ENCODE results near the gene KRTAP9-9.
"Not testable (repeated sequence)": the region's sequence is repeated elsewhere in the genome, so short reads cannot be mapped to it uniquely, and the experiment has no call there.

The KRTAP9-9 gene

GRCh38 chr17:41255381-41256290 is at the start of gene KRTAP9-9:
TSS of gene KRTAP9-9 (plus strand) at chr17:41255384.
- DNase-seq: not testable (repeated sequence)

GRCh38 chr17:41211845-41212466 is 43.2 kb upstream of the KRTAP9-9 start:
- DNase-seq: no peak

GRCh38 chr17:41212524-41213169 is 42.5 kb upstream of the KRTAP9-9 start:
- no peak for DNase-seq

GRCh38 chr17:41215681-41216080 is 39.5 kb upstream of the KRTAP9-9 start:
- DNase-seq: no peak

- no peak for DNase-seq
These were observed 31.4 kb upstream of the KRTAP9-9 start for GRCh38 chr17:41223821-41224220.

DNA sequence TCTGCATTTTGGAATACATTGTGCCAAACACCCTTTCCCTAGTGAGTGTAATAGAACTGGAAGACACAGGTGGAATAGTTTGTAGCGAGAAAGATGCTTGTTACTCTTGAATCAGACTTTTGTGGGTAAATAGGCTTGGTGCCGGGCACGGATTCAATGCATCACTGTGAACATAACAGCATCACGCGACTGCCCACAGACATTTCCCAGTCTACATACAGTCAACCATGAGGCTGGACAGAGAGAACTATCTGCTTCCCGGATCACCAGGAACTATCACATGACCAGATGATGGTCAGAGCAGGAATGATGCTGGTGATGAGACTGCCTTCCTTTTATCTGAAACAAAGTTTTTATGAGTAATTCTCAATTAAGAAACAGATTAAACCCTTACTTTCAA is 29.1 kb upstream of the KRTAP9-9 start:
- DNase-seq: no peak

- not testable (repeated sequence) for DNase-seq
These were observed 28.5 kb upstream of the KRTAP9-9 start, which contains the start of gene KRTAP9-2 for GRCh38 chr17:41226598-41227095. TSS of gene KRTAP9-2 (plus strand) at chr17:41226648. CDS start at chr17:41226655, 7 bp downstream.

GRCh38 chr17:41230094-41230493 is 25.1 kb upstream of the KRTAP9-9 start:
- DNase-seq: no peak

GRCh38 chr17:41231731-41232130 is 23.5 kb upstream of the KRTAP9-9 start:
- DNase-seq: no peak

DNA sequence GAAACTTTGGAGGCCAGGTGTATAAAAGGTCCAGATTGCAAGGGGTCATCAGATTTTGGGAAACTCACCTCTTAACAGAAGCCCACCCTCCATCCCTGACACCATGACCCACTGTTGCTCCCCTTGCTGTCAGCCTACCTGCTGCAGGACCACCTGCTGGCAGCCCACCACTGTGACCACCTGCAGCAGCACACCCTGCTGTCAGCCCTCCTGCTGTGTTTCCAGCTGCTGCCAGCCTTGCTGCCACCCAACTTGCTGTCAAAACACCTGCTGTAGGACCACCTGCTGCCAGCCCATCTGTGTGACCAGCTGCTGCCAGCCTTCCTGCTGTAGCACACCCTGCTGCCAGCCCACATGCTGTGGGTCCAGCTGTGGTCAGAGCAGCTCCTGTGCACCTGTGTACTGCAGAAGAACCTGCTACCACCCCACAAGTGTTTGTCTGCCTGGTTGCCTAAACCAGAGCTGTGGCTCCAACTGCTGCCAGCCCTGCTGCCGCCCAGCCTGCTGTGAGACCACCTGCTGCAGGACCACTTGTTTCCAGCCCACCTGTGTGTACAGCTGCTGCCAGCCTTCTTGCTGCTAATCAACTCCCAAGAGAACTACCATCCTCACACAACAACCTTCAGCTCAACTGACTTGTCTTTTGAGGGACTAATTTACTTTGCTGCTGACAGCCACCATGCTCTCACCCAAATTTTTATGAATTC is 22.6 kb upstream of the KRTAP9-9 start, which contains the start of gene KRTAP9-3:
TSS of gene KRTAP9-3 (plus strand) at position 51 of the 707 bp plus-strand sequence. CDS start at position 104, 53 bp downstream.
- not testable (repeated sequence) for DNase-seq

GRCh38 chr17:41237116-41237515 is 18.1 kb upstream of the KRTAP9-9 start:
- DNase-seq: not testable (repeated sequence)

- DNase-seq: not testable (repeated sequence)
These were observed 17.2 kb upstream of the KRTAP9-9 start, which contains the start of gene KRTAP9-8 for GRCh38 chr17:41237949-41238437. TSS of gene KRTAP9-8 (plus strand) at chr17:41237999. CDS start at chr17:41238052, 53 bp downstream.

GRCh38 chr17:41246995-41247787 is 8.0 kb upstream of the KRTAP9-9 start:
- DNase-seq: not testable (repeated sequence)

DNA sequence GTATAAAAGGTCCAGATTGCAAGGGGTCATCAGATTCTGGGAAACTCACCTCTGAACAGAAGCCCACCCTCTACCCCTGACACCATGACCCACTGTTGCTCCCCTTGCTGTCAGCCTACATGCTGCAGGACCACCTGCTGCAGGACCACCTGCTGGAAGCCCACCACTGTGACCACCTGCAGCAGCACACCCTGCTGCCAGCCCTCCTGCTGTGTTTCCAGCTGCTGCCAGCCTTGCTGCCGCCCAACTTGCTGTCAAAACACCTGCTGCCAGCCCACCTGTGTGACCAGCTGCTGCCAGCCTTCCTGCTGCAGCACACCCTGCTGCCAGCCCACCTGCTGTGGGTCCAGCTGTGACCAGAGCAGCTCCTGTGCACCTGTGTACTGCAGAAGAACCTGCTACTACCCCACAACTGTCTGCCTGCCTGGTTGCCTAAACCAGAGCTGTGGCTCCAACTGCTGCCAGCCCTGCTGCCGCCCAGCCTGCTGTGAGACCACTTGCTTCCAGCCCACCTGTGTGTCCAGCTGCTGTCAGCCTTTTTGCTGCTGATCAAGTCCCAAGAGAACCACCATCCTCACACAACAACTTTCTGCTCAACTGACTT is 5.4 kb upstream of the KRTAP9-9 start, which contains the start of gene KRTAP9-4:
TSS of gene KRTAP9-4 (plus strand) at position 51 of the 604 bp plus-strand sequence. CDS start at position 85, 34 bp downstream.
- DNase-seq: not testable (repeated sequence)

DNA sequence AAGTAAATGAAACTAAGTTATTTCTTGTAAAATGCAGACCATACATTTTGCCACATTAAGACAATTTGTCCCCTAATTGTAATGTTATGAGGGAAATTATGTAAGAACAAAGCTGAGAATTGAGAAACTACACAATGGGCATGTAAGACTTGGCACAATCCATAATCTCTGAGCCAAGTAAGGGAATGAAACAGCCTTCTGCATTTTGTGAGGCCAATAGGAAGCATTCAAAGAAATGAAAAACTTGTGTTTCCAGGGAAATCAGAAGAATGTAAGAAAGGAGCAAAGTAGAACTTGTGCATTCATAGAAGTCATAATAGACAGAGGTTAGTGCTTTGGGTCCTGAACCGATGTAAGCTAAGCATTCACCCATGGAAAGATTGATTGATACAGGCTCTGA is 3.9 kb upstream of the KRTAP9-9 start:
- DNase-seq: no peak

DNA sequence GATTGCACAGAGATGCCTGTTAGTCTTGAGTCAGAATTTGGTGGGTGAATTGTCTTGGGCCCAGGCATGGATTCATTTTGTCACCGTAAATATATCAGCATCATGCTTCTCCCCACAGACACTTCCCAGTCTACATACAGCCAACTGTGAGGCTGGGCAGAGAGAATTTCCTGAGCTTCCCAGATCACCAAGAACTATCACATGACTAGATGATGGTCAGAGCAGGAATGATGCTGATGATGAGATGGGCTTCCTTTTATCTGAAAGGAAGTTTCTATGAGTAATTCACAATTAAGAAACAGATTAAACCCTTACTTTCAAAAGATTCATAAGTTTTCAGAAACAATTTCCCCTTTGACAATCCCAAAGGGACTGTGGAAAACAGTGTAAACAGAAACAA is 323 bp upstream of the KRTAP9-9 start:
- DNase-seq: no peak

DNA sequence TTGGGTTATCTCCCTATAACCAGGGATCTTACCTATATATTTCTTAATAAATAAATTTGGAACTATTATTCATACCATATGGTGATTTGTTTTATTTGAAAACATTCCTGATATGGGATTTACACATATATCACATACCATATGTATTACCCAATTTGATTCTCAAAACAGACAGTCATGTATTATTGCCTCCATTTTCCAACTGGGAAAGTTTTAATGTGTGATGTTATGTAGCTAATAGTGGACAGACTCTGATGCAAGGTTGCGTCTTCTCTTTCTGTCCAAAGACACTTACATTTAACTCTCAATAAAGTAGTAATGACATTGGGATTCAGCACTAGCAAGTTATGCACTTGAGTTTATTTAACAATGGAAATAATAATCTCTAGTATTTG is 1.1 kb downstream of the KRTAP9-9 start:
- no peak for DNase-seq

DNA sequence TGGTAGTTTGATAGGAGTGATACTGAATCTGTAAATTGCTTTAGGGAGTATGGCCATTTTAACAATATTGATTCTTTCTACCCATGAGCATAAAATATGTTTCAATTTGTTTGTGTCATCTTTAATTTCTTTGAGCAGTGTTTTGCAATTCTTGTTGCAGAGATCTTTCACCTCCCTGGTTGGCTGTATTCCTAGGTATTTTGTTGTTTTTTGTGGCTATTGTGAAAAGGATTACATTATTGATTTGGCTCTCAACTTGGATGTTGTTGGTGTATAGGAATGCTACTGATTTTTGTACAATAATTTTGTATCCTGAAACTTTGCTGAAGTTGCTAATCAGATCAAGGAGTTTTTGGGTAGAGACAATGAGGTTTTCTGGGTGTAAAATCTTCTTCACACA is 3.2 kb downstream of the KRTAP9-9 start:
- DNase-seq: no peak

DNA sequence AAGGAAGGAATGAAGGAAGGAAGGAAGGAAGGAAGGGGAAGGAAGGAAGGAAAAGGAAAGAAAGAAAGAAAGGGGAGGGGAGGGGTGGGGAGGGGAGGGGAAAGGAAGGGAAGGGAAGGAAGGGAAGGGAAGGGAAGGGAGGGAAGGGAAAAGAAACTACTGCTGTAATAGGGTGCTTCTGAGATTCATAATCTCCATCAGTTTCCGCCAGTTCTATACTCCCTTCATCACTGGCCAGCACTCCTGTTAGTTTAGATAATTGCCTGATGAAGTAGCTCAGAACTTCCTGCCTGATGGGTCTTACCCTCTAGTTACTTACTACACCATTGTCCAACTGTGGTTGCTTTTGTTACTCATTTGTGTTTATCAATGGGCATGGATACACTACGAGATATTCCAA is 8.0 kb downstream of the KRTAP9-9 start:
- no peak for DNase-seq

- DNase-seq: no peak
These were observed 9.4 kb downstream of the KRTAP9-9 start for GRCh38 chr17:41264599-41264998.

GRCh38 chr17:41265078-41265477 is 9.9 kb downstream of the KRTAP9-9 start, which contains the start of gene KRTAP9-6:
TSS of gene KRTAP9-6 (plus strand) at chr17:41265378. CDS start at chr17:41265378, 0 bp downstream.
- DNase-seq: no peak
